Activated T-helper 2 cell treated with anti-CD3 and anti-CD28 coated beads, Interferon-gamma antibody, Interleukin-2, Interleukin-4, amounts not matched to agents 10 μg/mL and 5 μg/mL and 100 μg/mL, durations not matched to agents 14 hours and 24 hours and 36 hours (primary cell): ENCODE data around the gene HBS1L. TPM values are rescaled to one million over a fixed set of nuclear protein-coding genes. Genes with fewer than 3 reads are reported as not detected.
A peak's percentile ranks its signal among the peaks of the same experiment; 100 is the strongest.

Experiments
- DNase-seq: peaks from one replicate; pipeline ENCODE4 v3.0.0; 2021; ENCODE audit warnings: low spot score
- H3K27ac Mint-ChIP-seq: one replicate; pipeline ENCODE4 v1.8.0; 2021; ENCODE audit warnings: mixed read lengths
- H3K27me3 Mint-ChIP-seq: one replicate; pipeline ENCODE4 v1.8.0; 2021; ENCODE audit warnings: low read depth, mixed read lengths
- H3K36me3 Mint-ChIP-seq: one replicate; pipeline ENCODE4 v1.8.0; 2021; ENCODE audit warnings: low read depth, mixed read lengths
- H3K4me1 Mint-ChIP-seq: one replicate; pipeline ENCODE4 v1.8.0; 2021; ENCODE audit warnings: low read depth, mixed read lengths
- H3K4me3 Mint-ChIP-seq: one replicate; pipeline ENCODE4 v1.8.0; 2021; ENCODE audit warnings: low read depth, mild to moderate bottlenecking, moderate library complexity, mixed read lengths
- H3K9me3 Mint-ChIP-seq: one replicate; pipeline ENCODE4 v1.8.0; 2021; ENCODE audit warnings: mixed read lengths
- intact Hi-C: fragments of 100-400 bp; cut with micrococcal nuclease; formaldehyde crosslinking; loops from one replicate; pipeline ENCODE4 v1.15.1; 2023
- total RNA-seq: library from RNA; stranded (reverse); gene quantifications from 2 replicates; pipeline ENCODE4 v1.2.3, GENCODE V29; 2022

HBS1L gene
- total RNA-seq, 1 donor from 2014 or later: 99.2 TPM

- Mint-ChIP-seq H3K27ac (no peak overlapping the region), H3K27me3 (no peaks in the 10 kb centered on the region), H3K36me3 (peaks cover 68% of the 10 kb centered on the region), H3K9me3 (no peaks in the 10 kb centered on the region), H3K4me3 (no peak overlapping the region), H3K4me1 (peaks cover 48% of the 10 kb centered on the region)
- intact Hi-C loops: no loop called here
- DNase-seq: no peak
Observed at GRCh38 chr6:135047336-135047735, 7.3 kb downstream of the HBS1L start.

DNA sequence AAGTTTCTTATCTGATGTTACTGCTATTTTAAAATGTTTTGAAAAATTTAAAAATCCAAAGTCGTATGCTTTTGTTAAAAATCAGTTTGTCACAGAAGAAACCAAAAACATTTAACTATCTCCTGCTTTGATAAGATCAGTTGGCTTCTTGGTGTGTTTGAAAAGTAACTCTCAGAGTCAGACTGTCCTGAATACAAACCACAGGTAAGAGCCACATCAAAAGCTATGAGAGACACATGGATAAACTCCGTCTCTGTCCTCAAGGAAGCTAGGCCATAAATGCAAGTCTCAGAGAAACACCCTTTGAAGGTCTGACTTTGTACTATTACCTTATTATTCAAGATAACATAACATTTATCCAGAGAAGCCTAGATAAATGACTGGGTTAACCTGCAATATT, 7.7 kb downstream of the HBS1L start:
- Mint-ChIP-seq H3K4me3 (no peak overlapping the region), H3K27ac (no peak overlapping the region), H3K4me1 (peaks cover 50% of the 10 kb centered on the region), H3K27me3 (no peaks in the 10 kb centered on the region), H3K36me3 (peaks cover 65% of the 10 kb centered on the region), H3K9me3 (no peaks in the 10 kb centered on the region)
- DNase-seq: no peak
- intact Hi-C loops: no loop called here

DNA sequence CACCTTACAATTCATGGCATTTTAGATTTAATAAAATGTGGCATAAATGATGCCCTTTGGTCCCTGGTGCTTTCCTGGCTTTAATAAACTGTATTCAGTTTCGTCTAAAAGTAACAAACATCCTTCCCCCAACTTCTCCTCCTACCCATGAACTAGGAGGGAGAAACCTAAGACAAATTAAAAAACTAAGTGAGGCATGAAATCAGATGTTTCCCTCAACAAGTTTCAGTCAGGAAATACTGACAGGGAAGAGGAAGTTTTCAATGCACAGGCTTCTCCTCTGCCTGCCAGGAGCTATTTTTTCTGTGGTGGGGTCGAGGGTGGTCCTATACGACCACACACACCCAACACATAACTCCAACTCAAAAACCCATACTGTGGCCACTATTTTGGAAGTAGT, 10.0 kb downstream of the HBS1L start:
- Mint-ChIP-seq H3K36me3 (peaks cover 62% of the 10 kb centered on the region), H3K27me3 (no peaks in the 10 kb centered on the region), H3K4me1 (peaks cover 46% of the 10 kb centered on the region), H3K27ac (no peak overlapping the region), H3K4me3 (no peak overlapping the region), H3K9me3 (no peaks in the 10 kb centered on the region)
- intact Hi-C loops: no loop called here
- no peak for DNase-seq

GRCh38 chr6:135043846-135044245, 10.8 kb downstream of the HBS1L start:
- Mint-ChIP-seq H3K4me1 (peaks cover 50% of the 10 kb centered on the region), H3K27me3 (no peaks in the 10 kb centered on the region), H3K27ac (no peak overlapping the region), H3K9me3 (no peaks in the 10 kb centered on the region), H3K4me3 (no peak overlapping the region), H3K36me3 (peaks cover 64% of the 10 kb centered on the region)
- intact Hi-C loops: no loop called here
- no peak for DNase-seq

DNA sequence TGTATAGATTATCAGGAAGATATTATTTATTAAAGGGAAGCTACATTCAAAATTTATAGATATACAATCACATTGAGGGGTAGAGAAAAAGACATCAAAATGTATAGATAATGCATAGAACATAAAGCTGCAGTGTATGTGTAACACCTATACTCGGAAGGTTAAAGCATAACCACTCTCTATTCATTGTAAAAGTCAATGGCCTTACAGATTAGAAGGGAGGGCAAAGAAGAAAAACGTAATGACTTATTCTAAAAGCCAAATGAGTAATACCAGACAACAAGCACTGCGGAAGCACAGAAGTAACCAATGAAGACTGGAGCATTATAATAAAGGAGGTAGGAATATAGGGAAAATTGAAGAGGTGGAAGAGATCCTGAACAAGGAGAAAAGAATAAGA, 11.3 kb downstream of the HBS1L start:
- DNase-seq: no peak
- peak overlapping the region; percentile 33 for H3K27ac Mint-ChIP-seq
- H3K4me3 Mint-ChIP-seq: no peak overlapping the region
- H3K9me3 Mint-ChIP-seq: no peaks in the 10 kb centered on the region
- intact Hi-C loops: no loop called here
- H3K4me1 Mint-ChIP-seq: peaks cover 45% of the 10 kb centered on the region
- peaks cover 61% of the 10 kb centered on the region for H3K36me3 Mint-ChIP-seq
- H3K27me3 Mint-ChIP-seq: no peaks in the 10 kb centered on the region

- H3K36me3 Mint-ChIP-seq: peaks cover 64% of the 10 kb centered on the region
- H3K4me3 Mint-ChIP-seq: no peak overlapping the region
- DNase-seq: no peak
- H3K27me3 Mint-ChIP-seq: no peaks in the 10 kb centered on the region
- H3K9me3 Mint-ChIP-seq: no peaks in the 10 kb centered on the region
- H3K27ac Mint-ChIP-seq: no peak overlapping the region
- peaks cover 20% of the 10 kb centered on the region for H3K4me1 Mint-ChIP-seq
- intact Hi-C loops: no loop called here
Observed at GRCh38 chr6:135038335-135038734, 16.3 kb downstream of the HBS1L start.

- Mint-ChIP-seq H3K36me3 (peaks cover 62% of the 10 kb centered on the region), H3K4me3 (no peak overlapping the region), H3K27ac (no peak overlapping the region)
Observed at GRCh38 chr6:135037541-135037940, 17.1 kb downstream of the HBS1L start.

GRCh38 chr6:135036731-135037420, 17.7 kb downstream of the HBS1L start:
- Mint-ChIP-seq H3K36me3 (peaks cover 62% of the 10 kb centered on the region), H3K4me1 (peaks cover 16% of the 10 kb centered on the region), H3K4me3 (no peak overlapping the region), H3K27ac (peak overlapping the region; percentile 22), H3K27me3 (no peaks in the 10 kb centered on the region), H3K9me3 (no peaks in the 10 kb centered on the region)
- DNase-seq: no peak
- intact Hi-C loops: no loop called here

More at GRCh38 chr6:135037541-135037940, 17.1 kb downstream of the HBS1L start:
- DNase-seq: no peak
- intact Hi-C loops: no loop called here
- no peaks in the 10 kb centered on the region for H3K27me3 Mint-ChIP-seq
- peaks cover 18% of the 10 kb centered on the region for H3K4me1 Mint-ChIP-seq
- no peaks in the 10 kb centered on the region for H3K9me3 Mint-ChIP-seq

DNA sequence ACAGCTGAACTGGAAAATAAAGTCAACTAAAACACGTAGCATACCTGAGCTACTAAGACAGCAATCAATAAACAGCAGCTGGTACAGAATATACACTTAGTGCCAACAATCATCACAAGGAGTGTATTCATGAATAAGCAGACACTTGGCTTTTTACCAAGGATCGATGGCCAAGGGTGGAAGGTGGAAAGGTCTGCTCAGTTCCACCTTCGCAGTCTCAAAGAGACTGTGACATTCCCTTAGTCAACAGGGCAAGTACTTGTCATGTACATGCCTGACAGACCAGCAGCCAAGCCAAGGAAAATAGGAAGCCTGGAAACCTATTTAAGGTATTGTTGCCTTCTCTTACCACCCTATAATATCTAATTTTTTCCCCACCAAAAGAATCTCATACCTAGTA, 21.4 kb downstream of the HBS1L start:
- H3K4me1 Mint-ChIP-seq: peaks cover 40% of the 10 kb centered on the region
- H3K4me3 Mint-ChIP-seq: no peak overlapping the region
- no peak overlapping the region for H3K27ac Mint-ChIP-seq
- H3K36me3 Mint-ChIP-seq: peaks cover 69% of the 10 kb centered on the region
- intact Hi-C loops: loop anchor here (5.0 kb wide), 1 partner anchor 149 kb away; the partner anchor contains the start of gene MYB
- H3K27me3 Mint-ChIP-seq: no peaks in the 10 kb centered on the region
- DNase-seq: no peak
- H3K9me3 Mint-ChIP-seq: no peaks in the 10 kb centered on the region

DNA sequence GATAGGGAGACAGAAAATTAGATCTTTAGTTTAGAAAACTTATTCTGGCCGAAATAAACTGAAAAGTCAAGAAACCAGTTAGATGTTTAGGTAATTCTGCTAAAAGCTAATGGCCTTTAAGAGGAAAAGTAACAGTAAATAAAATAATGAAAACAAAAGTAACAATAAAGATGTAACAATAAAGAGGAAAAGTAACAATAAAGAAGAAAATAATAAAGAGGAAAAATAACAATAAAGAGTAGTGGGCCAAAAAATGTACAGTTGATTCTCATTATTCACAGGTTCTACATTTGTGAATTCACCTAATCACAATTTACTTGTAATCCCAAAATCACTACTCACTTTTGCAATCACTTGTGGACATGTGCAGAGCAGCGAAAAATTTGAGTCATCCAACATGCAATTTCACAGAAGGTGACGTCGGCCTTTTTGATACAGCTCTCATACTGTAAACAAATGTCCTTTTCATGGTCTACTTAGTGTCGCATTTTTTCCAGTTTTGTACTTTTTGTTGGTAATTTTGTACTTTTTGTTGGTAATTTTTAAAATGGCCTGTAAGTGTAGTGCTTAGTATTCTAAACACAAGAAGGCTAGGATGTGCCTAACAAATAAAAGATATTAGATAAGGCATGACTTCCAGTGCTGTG, 24.0 kb downstream of the HBS1L start:
- peak overlapping the region; percentile 45 for H3K4me3 Mint-ChIP-seq
- no peak for DNase-seq
- peak overlapping the region; percentile 78 for H3K27ac Mint-ChIP-seq
- H3K36me3 Mint-ChIP-seq: peaks cover 65% of the 10 kb centered on the region
- H3K9me3 Mint-ChIP-seq: no peaks in the 10 kb centered on the region
- no peaks in the 10 kb centered on the region for H3K27me3 Mint-ChIP-seq
- peaks cover 45% of the 10 kb centered on the region for H3K4me1 Mint-ChIP-seq
- intact Hi-C loops: loop anchor here (1.0 to 5.0 kb wide), 6 partner anchors 16 to 152 kb away; partner anchors contain the start of gene MYB

DNA sequence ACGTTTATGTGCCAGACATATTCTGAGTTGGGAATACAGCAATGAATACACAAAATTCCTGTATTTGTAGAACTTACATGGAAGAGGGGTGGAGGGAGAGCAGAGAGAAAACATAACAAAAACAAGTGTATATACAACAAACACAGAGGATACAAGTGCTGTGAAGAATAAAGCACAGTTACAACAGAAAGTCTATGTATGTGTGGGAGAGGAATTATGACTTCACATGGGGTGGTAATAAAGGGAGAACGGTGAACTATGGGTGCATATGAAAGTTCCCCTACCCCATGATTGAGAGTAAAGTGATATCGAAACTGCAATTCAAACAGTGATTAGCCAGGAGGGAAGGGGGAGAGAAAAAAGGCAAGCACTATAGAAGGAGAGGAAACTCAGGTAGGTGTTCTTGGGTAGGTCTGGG, 24.6 kb downstream of the HBS1L start:
- peaks cover 51% of the 10 kb centered on the region for H3K4me1 Mint-ChIP-seq
- peak overlapping the region; percentile 45 for H3K4me3 Mint-ChIP-seq
- peak overlapping the region; percentile 78 for H3K27ac Mint-ChIP-seq
- H3K36me3 Mint-ChIP-seq: peaks cover 69% of the 10 kb centered on the region
- intact Hi-C loops: loop anchor here (1.0 to 5.0 kb wide), 6 partner anchors 16 to 152 kb away; partner anchors contain the start of gene MYB
- H3K27me3 Mint-ChIP-seq: no peaks in the 10 kb centered on the region
- H3K9me3 Mint-ChIP-seq: no peaks in the 10 kb centered on the region
- no peak for DNase-seq

DNA sequence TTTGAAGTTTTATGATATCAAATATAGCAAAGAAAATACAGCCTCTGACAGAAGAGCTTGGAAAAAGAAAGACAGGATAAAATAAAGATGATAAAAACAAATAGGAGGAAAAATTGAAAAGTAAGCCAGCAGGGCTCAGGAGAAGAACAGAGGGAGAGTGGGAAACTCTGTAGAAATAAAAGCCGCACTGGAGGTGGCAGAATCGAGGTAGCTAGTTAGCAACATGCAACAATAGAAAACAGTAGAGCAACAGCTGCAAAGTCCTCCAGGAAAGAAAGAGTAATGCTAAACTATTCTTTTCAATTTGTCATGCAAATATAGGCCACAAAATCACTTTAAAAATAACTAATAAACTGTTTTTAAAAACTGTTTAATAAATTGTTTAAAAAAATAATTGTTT, 28.8 kb downstream of the HBS1L start:
- Mint-ChIP-seq H3K27me3 (no peaks in the 10 kb centered on the region), H3K4me3 (no peak overlapping the region), H3K36me3 (peaks cover 41% of the 10 kb centered on the region), H3K9me3 (no peaks in the 10 kb centered on the region), H3K27ac (no peak overlapping the region), H3K4me1 (peaks cover 58% of the 10 kb centered on the region)
- DNase-seq: no peak
- intact Hi-C loops: no loop called here

- peaks cover 55% of the 10 kb centered on the region for H3K4me1 Mint-ChIP-seq
Observed at GRCh38 chr6:135025175-135025574, 29.4 kb downstream of the HBS1L start.

More at GRCh38 chr6:135025175-135025574, 29.4 kb downstream of the HBS1L start:
- no peaks in the 10 kb centered on the region for H3K9me3 Mint-ChIP-seq
- no peaks in the 10 kb centered on the region for H3K27me3 Mint-ChIP-seq
- intact Hi-C loops: no loop called here
- DNase-seq: no peak
- no peak overlapping the region for H3K4me3 Mint-ChIP-seq
- H3K36me3 Mint-ChIP-seq: peaks cover 39% of the 10 kb centered on the region
- no peak overlapping the region for H3K27ac Mint-ChIP-seq
